ENCODE measurements around the gene NHSL2.

DNA sequence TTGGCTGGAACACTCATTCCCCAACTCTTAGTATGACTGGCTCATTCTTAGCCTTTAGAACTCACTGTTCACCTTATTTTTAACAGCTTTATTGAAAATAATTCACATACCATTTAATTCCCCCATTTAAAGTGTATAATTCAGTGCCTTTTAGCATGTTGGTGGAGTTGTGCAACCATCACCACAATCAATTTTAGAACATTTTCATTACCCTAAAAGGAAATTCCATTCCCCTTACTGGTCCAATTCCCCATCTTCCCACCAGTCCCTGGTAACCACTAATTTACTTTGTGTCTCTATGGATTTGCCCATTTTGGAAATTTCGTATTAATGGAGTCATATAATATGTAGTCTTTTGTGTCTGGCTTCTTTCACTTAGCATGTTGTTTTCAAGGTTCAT, 19.7 kb downstream of the NHSL2 start:
- TF ChIP-seq POLR2A (IDR thresholded peaks at IDR 0.05), result no peak
- TF ChIP-seq CTCF (IDR thresholded peaks at IDR 0.05 in 8 of 11, conservative IDR thresholded peaks at IDR 0.05 in 3 of 11), result no peak

All from spleen (tissue), 7 donors.